T-helper 9 cell (primary cell): ENCODE results near the gene CLSTN2.

Experiments
- DNase-seq: peaks from one replicate; pipeline ENCODE4 v3.0.0-alpha.2; 2020

Gene CLSTN2

GRCh38 chr3:140053794-140054193, 118.8 kb downstream of the CLSTN2 start:
- DNase-seq: no peak

DNA sequence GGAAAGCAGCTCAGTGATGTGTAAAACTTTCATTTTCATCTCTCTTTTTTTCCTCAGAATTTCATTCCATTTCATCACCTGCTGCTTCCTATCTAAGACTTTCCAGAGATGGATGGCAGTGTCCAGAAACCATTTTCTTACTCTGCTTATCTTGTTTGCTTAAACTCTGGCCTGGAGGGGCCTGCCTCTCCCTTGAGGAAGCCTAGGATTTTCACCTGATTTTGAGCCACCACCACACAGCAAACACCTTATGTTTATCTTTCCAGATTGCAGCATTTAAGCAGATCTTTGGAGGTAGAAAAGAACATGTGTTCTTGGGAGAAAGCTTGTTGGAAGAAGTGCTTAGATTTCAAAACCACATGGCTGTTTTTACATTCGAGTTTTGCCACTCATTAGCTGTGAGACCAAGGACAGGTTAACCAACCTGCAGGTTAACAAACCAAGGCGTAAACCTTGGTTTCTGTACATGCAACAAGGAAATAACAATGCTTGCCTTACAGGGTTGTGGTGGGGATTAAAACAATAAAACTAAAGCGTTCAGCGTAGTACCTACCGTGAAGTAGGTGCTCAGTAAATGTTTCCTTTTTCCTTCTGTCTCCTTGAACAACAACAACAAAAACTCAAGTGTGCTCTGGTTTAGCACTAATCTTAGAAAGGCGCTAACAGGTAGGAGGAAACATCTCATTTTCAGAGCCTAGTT, 120.3 kb downstream of the CLSTN2 start:
- DNase-seq: no peak

- DNase-seq: no peak
Observed at GRCh38 chr3:140056047-140056446, 121.1 kb downstream of the CLSTN2 start.

- DNase-seq: no peak
Observed at GRCh38 chr3:140061211-140061610, 126.2 kb downstream of the CLSTN2 start.

DNA sequence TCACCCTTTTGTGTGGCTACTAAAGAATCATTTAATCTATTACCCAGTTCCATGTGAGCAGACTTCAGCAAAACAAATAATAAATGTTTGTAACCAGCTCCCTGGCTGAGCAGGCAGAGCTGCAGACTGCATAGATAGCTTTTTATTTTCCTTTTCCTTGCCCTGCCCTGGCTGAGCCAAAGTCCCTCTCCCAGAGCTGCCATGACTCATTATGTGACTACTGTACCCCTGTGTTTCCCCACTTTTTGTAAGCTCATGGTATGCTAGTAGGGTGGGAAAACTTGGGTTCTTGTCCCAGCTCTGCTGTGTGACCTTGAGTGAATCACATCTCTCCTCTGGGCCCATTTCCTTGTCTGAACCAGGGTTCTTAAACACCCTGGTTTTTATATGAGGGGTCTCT, 127.5 kb downstream of the CLSTN2 start:
- no peak for DNase-seq

DNA sequence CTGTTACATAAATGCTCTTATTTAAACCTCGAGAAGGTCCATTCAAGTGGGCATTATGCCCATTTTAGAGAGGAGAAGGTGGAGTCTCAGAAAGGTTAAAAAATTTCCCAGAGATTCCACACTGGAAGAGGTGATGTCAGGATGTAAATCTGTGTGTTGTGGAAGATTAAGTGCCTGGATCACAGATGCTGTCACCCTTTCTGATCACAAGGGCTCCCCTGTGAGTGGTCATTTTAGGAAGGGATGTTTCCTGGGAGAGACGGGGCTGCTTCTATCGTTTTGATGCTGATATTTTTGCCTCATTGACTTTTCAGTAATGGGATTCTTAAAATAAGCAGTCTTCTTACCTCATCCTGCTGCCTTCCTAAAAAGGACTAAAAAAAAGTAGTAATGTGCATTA, 132.5 kb downstream of the CLSTN2 start:
- no peak for DNase-seq

DNA sequence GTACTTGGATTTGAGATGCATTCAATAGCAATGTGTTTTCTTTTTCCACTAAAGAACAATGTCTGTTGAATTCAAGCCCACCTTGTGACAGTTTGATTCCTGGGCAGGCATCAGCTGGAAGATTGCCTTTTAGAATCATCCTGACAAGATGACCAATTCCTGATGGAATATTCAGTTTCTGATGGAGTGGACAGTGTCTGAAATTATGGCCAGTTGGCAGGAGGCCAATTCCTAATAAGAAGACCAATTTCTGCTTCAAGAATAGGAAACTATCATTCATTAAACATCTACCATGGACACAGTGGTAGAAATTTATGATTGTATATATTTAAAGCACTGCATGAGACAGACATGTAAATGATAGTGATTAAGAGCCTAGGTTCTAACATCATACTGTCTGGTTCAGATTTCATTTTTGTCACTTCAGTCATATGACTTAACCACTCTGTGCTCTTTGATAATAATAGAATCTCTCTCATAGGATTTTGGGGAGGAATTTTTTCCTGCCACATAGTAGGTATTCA, 133.6 kb downstream of the CLSTN2 start:
- no peak for DNase-seq

DNA sequence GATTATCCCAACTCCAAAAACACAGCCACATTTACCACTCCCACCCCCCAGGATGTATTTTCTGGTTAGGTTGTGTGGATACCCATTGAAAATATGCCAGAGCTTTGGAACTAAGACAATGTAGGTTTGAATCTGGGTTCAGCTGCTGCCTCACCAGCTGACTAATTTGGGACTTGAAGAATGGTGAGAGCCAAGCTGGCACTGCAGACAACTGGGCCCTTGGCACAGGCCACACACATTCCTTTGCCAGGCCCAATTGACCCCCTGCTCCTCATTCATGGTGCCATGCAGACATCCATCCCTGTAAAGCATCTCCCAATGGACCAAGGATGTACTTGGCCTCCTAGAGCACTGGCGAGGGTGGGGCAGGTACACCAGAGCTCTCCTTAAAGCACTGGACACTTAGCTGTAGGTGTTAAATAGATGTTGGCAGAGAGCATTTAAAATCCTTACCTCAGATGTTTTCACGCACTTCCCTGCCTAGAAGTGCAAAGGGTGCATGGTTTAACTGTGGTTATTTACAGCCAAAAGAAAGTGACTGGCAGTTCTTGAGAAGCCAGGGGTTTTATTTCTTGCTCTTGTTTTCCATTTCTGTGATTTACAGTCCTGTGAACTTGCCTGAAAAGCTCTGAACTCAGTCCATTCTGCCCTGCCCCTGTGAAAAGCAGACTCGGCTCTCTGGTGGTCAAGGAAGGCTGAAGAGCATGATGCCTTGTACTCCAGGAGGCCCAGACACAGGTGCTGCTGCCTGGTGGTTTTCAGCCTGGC, 138.5 kb downstream of the CLSTN2 start:
- no peak for DNase-seq

DNA sequence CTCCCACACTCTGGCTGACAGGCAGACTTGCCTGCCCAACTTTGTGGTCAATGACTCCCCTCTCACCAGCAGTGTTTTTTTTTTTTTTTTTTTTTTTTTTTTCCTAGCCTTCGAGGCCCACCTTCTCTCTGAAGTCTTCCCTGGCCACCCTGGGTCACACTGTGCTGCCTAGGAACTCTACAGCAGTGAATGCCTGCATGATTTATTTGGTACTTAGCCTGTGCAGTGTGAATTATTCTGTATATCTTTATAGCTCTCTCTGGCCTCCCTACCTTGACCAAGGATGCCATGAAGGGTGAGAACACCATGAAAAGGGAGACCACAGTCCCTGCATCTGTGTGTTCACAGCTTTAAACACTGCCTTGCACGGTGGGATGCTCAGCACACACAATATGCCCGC, 141.6 kb downstream of the CLSTN2 start:
- DNase-seq: no peak

GRCh38 chr3:140077406-140077805, 142.4 kb downstream of the CLSTN2 start:
- no peak for DNase-seq

GRCh38 chr3:140078343-140078742, 143.4 kb downstream of the CLSTN2 start:
- DNase-seq: no peak

GRCh38 chr3:140078940-140079339, 144.0 kb downstream of the CLSTN2 start:
- DNase-seq: no peak

DNA sequence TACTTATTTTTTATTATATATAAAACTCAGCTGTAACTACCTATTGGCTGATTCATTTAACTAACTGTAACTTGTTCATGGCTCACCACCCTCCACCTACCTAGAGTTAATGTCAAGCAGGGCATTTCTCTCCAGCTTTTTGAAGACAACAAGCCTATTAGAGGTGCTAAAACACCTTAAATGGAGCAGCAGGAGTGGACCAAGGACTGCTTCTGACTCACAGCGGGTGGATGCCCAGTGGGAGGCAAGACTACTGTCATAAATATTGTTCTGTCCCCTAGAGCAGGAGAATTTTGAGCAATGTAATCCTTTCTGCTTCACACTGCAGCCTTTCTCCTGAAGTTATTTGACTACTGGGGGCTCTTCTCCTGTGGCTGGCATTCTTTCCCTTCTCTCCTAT, 146.9 kb downstream of the CLSTN2 start:
- no peak for DNase-seq

DNA sequence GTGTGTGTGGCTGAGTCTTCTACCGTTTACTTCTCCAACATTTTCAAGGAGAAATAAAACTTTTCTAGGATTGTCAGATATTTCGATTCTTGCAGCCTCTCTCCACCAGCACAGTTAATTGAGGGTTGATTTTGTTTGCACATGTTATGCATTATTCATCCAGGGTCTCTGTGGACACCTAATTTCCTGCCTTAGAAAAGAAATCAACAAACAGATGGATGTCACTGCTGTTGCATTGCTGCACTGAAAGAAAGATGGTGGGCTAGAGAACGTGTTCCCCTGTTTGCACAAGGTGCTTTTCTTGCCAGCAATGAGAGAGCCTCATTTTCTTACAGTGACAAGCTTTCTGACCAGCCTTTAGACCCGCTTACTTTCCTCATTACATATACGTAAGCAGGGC, 150.0 kb downstream of the CLSTN2 start:
- no peak for DNase-seq

GRCh38 chr3:140086642-140087041, 151.7 kb downstream of the CLSTN2 start:
- no peak for DNase-seq

DNA sequence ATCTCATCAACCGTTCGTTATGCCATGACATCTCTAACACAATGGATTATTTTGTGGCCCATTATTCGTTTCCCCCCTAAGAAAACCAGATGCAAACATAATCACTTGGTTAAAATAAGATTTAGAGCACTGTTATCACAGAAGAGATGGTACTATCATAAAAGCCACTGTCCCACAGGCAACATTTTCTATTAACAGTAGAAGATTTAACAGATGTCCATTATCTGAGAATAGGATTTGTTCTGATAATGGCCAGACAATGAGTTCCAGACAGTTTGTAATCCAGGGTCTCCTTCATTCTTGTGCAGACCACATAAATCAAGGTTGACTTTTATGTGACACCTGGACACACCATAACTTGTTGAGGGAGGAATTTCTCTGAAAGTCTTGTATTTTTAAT, 153.1 kb downstream of the CLSTN2 start:
- no peak for DNase-seq

DNA sequence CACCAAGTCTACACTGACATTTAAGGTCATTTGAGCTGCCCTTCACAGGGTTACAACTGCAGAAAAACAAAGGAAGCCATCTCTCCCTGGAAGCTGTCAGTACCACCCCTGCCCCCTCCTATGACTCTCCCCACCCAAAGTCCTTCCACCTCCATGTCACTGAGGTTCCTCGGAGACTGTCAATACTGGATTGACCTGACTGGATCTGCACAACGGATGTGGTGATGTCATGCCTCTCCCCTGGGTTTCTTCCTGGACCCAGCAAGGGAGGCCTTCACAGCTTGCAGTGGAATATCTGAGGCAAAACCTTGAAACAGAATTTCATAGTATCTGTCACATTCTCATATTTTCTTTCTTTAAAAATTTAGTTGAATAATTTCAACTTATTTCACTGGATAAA, 153.5 kb downstream of the CLSTN2 start:
- no peak for DNase-seq

DNA sequence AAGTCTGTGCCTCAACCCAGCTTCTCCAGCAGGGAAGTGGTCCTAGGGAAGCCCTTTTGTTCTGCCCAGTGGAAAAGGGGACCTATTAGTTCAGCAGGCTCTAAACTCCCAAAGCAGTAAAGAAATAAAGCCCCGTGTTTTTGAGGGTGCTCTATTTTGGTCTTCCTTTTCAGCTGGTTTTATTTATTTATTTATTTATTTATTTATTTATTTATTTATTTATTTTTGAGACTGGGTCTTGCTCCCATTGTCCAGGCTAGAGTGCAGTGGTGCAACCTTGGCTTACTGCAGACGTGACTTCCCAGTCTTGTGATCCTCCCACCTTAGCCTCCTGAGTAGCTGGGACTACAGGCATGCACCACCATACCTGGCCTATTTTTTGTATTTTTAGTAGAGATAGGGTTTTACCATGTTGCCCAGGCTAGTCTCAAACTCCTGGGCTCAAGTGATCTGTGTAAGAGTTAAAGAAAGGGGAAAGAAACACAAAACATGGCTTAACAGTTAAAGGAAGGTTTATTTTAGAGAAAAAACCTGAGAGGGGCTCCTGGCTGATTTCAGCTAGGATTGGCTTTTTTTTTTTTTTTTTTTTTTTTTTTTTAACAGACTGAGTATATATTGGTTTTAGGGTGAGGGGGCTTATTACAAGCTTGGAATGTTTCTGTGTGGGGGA, 154.6 kb downstream of the CLSTN2 start:
- no peak for DNase-seq

GRCh38 chr3:140091143-140091542, 156.2 kb downstream of the CLSTN2 start:
- no peak for DNase-seq

DNA sequence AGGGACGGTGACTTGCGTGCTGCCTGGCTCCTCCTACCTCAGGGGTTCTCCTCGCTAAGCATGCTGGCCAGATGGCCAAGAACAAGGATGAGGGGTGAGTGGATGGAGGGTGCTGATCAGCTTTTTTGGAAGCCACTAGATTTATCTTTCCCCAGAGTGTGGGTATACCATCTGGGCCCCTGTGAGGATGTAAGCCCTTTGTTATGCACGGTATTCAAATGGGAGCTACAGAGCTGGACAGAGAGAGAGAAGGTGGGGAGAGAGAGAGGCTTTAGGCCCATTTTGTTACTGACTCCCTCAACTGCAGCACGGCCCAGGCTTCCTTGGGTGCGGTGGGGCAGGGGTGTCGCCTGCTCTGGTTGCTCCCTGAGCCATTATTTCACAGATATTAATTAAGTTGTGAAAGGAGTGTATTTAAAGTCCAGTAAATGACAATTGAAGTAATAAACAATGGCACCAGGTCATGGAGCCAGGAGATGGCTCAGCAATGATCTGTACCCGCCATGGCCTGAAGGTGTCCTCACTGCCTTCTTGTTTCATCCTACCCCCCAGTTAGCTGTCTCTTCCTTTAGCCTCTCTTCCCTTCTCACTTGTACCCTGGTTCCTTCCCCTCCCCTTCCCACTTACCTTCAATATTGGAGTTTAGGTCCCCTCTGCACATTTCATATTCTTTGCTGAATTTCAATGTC, 158.0 kb downstream of the CLSTN2 start:
- DNase-seq: no peak

DNA sequence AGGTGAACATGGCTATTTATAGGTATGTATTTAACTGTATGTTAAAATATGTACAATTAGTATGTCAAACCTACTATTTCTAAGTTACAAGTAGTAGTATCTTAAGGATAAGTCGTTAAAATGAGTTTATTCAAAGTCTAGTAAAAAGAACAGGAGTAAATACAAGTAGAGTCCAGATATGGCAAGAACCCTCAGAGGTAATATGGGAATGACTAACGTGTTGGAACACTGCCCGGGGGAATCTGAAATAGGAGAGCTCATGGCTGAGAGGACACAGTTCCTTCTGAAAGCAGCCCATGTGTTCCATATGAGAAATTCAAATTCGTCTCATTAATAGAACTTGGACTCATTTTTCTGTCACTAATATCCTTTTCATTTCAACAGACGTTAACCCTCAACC, 158.8 kb downstream of the CLSTN2 start:
- DNase-seq: no peak

- DNase-seq: no peak
Observed at GRCh38 chr3:140094487-140094886, 159.5 kb downstream of the CLSTN2 start.

DNA sequence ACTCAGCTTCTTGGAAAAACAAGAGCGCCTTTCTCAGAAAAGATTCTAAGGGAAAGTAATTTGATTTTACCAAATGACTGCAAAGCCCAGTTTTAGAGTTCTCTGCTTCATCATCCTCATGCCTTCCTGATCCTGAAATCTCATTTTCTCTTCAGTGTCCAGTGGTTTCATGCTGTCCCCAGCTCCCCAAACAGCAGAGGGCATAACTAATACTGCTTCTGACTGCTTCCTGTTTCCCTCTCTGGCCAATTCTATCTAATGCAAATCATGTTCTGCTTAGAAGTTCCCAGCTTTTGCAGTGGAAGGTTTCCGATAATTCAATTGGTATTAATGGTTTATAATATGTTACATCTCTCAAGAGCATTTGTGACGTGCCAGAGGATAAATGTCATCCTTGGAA, 161.1 kb downstream of the CLSTN2 start:
- no peak for DNase-seq
